GM19395 (cell line): Measurements from ENCODE around the gene UMODL1.

ENCODE experiments used
- ATAC-seq: cut with Tn5 transposase; IDR thresholded peaks from one replicate; pipeline ENCODE4 v1.9.1; 2021; ENCODE audit warnings: mild to moderate bottlenecking, moderate library complexity; ENCODE audit not compliant: unreplicated experiment

Gene UMODL1

DNA sequence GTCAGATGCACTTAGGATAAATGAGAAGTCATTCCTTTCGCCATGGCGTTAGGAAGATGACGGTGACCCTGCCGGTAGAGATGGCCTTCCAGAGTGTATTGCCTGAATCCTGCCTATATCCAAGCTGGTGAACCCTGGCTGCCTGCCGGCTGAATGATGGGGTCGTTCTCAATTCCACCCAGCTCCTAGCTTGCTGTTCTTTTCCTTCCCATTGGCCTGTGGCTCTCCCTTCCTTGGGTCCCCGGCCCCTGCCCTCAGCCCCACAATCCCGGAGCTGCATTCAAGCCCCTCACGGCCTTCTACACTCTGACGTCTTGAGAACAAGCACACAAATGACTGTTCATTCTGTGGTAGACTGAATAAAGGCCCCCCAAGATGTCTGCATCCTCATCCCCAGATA lies 32.7 kb upstream of the UMODL1 start:
- ATAC-seq: no peak

DNA sequence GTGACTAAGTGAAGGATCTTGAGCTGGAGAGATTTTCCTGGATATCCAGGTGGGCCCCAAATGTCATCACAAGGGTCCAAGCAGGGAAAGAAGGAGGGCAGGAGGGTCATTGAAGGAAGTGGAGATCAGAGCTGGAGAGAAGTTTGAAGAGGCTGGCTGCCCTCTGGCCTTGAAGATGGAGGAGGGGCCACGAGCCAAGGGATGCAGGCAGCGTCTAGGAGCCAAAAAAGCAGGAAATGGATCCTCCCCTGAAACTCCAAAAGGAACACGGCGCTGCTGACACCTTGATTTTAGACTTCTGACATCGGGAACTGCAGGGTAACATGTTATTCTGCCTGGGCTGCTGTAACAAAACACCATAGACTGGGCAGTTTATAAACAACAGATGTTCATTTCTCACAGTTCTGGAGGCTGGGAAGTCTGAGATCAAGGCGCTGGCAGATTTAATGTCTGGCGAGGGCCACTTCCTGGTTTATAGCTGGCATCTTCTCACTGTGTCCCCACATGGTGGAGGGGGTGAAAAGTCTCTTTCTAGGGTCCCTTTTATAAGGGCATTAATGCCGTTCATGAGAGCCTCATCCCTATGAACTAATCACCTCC lies 32.2 kb upstream of the UMODL1 start:
- ATAC-seq: no peak

DNA sequence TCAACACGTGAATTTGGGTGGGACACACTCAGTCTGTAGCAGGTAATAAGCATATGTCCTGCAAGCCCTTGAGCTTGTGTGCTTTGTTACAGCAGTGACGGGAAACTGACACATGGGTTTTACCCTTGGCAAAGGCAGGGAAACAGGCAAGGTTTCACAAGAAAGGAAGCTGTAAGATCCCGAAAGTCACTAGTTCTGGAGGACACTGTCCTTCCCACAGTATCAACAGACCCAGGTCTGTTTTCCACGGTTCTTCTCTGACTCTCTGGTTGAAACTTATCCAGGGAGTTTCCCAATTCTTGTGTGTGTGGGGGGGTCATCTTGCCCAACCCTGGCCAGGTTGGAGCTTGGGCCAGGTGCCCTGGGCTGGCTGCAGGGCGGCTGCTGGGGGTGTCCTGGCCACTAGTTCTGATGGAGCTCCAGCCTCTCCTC lies 31.6 kb upstream of the UMODL1 start:
- no peak for ATAC-seq

DNA sequence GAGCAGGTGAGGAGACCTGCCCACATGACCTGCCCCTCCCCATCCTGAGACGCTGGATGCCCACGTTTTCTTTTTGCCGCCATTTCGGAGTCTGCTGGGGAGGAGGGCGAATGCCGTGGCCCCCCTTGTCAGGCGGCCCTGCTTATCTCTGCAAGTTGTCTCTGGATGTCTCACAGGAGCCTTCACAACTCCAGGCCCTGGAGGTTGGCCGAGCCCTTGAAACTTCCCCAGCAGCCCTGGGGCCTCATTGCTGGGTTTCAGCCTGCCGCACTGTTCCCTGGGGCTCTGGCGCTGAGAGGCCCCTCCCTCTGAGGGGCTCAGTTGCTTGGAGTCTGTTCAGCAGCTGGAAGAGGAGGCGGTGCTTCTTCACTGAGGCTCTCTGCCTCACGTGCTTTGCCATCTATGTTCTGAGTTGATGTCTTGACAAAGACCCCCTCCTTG lies 31.2 kb upstream of the UMODL1 start:
- no peak for ATAC-seq

DNA sequence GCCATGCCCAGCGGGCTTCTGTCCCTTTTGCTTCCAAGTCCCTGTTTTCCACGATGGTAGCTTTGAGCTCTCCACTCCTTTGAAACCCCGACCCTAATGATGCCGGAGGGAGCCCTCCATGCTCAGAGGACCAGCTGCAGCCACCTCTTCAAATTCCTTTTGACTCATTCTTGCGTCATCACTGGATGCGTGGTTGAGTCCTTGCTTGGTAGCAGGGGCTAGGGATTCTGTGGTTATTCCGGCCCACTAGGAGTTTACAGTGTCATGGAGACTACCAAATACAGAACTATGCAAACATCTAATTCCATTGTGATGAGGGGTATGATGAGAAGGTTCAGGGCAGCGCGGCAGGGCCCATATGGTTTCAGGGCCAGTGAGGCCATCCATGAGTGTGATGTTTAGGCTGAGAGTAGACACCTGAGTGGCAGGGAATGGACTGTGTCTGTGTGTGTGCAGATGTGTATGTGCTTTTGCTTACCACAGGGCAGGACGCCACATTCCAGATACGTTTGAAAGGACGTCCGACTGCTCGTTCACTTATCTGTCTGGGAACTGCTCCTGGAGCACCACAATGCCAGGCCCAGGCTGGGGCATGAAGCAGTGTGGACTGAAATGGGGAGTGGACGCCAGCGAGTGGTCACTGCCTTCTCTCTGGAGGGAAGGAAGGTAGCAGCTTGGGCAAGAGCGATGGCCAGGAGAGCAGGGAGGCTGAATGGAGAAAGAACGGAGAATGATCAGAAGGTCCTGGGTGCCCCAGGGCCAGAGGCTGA lies 30.5 kb upstream of the UMODL1 start:
- no peak for ATAC-seq

DNA sequence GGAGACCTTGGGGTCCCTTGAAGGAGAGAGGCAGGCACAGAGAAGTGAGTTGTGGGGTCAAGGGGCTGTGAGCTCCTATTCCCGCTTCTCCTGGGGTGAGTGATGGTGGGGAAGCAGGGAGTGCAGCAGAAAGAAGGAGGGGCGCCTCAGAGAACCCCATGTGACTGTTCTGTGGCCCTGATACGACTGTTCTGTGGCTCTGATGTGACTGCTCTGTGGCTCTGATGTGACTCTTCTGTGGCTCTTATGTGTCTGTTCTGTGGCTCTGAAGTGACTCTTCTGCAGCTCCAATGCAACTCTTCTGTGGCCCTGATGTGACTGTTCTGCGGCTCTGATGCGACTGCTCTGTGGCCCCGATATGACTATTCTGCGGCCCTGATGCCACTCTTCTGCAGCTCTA lies 29.9 kb upstream of the UMODL1 start:
- ATAC-seq: no peak

DNA sequence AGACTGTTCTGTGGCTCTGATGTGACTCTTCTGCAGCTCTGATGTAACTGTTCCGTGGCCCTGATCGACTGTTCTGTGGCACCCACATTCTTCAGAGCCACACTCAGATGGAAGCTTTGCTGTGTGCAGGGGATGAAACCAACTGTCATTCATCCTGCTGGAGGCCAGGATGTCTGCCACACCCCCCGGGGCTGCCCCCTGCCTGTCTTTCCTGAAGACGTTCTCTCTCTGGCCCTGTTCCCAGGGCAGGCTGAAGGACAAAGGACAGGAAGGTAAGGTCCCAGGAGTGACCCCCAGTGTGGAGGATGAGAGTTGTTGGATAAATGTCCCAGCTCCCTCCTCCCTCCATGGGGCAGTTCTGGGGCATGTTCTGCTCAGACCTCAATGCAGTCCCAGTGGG lies 29.4 kb upstream of the UMODL1 start:
- no peak for ATAC-seq

DNA sequence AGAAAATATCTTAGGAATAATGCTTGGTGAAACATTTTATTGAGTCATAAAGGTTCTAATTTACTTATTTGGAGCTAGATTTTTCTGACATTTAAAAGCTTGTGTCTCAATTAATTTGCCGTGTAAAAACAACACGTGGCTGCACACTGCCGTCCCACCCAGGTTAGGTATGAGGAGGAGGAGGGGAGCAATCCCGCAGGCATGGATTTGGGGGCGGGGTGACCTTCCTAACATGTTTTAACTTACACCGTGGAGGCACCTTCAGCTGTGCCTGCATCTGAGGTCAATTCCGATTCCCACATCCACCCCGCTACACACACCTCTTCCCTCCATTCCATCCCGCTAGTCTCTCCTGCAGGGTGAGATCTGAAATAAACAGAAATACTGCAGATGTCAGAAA lies 28.5 kb upstream of the UMODL1 start:
- no peak for ATAC-seq

DNA sequence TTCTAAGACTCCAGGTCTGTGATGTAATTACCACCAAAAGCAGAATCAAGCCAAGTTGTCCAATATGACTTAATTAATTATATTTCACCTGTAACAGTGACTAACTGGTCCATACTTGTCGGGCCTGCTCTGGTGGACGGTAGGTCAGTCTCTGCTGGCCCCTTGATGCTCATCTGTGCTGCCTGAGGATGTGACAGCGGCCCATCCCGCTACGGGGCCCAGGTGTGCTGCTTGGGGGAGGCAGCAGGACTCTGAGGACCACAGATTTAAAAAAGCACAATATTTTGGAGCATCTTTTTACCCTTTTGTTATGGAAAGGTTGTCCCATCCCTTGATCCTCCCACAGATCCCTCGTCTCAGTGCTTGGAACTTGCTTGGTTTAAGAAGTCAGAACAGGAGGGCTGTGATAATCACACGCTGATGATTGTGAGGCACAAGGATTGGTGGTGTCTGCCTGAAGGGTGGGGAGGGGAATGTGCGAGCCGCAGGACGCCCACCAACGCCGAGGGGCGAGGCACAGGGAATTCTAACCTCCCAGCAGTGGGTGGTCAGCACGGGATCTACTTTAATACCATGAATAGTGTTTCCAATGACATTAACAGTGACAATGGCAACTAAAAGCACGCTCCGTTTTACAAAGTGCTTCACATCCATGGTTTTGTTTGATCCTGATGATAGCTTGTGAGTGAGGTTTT lies 27.8 kb upstream of the UMODL1 start:
- no peak for ATAC-seq

DNA sequence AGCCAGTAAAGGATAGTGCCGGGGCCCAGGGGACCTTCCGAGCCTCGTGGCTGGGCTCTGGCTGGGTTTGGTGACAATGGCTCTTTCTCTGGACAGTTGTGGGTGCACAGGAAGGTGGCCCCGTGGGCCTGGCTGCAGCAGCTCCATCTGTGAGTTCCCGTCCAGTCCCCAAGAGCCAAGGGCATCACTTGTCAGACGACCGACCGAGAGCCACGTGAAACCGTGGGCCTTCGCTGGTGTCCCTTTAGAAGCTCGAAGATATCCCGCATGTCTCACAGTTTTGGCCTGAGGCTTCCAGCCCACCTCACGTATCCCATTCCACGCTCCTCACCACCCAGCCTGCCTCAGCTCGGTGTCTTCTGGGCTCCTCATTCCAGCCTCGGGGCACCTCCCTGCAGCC lies 27.2 kb upstream of the UMODL1 start:
- no peak for ATAC-seq

DNA sequence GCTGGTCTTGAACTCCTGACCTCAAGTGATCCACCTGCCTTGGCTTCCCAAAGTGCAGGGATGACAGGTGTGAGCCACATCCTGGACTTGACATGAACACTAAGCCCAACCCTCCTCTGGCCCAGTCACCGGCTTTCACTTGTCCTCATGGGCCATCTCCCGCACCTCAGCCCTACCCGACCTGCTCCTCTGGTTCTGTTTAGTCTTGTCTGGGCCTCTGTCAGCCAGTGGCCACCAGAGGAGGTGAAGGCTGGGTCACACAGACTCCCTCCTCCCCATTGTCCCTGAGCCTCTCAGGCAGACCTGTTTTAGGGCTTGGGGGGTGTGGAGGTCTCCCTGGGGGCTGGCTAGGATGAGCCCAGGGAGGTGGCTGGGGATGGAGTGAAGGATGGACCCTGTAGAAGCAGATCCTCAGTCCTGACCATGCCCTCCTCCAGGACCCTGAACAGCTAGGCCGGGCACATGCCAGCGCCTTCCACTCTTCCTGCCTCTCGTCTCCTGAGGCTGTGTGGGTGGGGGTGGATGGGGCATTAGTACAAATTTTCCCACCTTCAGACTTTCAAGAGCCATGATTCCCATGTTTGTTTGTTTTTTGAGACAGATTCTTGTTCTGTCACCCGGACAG lies 26.1 kb upstream of the UMODL1 start:
- ATAC-seq: no peak

DNA sequence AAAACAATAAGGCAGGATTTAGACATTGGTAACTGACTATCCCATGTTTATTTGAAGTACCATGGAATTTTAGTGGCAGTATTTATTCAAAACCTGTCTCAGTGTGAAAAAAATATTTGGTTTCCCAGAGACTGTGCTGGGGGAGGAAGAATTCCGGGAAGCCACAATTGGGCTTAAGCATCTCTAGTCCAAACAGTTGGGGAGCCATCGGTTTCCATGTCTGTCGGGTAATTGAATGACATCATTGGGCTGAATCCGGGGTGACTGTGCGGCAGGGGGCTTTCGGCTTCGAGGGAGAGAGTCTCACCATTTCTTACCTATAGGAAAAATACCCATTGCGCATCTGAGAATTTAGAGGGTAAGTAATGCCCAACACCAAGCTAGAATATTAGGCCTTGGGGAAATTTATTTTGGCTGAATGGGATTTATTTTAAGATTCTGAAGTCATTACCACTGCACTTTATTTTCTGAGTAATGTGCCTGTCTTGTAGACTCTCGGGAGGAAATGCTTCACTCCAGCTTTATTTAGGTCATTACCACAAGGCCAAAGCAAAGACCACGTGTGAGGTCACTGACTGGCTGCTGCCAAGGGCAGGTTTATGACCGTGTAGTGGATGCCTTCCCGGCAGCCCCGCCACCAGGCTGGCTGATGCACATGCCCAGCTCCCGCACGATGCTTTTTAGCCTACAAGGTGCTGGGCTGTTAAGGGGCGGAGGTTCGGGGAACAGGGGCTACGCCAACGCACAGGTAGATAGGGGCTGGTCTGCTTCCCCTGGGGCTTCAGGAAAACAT lies 23.1 kb upstream of the UMODL1 start:
- no peak for ATAC-seq

DNA sequence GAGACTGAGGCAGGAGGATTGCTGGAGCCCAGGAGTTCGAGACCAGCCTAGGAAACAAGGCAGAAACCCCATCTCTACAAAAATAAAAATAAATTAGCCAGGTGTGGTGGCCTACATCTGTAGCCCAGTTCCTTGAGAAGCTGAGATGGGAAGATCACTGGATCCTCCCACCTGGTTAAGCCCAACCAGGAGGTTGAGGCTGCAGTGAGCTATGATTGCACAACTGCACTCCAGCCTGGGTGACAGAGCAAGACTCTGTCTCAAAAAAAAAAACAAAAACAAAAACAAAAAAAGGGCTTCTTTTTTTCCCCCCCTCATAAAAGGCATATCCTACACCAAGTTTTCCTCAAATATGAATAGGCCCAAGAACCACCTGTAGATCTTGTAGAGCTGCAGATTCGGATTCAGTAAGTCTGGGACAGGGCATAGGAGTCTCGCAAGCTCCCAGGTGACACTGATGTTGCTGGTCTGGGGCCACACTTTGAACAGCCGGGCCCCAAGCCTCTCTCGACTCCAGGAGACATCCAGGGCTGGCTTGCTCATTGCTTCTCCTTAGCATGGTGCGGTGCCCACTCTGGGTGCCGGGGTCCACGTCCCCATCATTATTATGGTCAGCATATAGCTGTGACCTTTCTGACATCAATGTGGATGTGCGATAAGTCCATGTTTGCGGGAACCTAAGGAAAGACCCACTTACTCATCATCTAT lies 22.1 kb upstream of the UMODL1 start:
- ATAC-seq: no peak

DNA sequence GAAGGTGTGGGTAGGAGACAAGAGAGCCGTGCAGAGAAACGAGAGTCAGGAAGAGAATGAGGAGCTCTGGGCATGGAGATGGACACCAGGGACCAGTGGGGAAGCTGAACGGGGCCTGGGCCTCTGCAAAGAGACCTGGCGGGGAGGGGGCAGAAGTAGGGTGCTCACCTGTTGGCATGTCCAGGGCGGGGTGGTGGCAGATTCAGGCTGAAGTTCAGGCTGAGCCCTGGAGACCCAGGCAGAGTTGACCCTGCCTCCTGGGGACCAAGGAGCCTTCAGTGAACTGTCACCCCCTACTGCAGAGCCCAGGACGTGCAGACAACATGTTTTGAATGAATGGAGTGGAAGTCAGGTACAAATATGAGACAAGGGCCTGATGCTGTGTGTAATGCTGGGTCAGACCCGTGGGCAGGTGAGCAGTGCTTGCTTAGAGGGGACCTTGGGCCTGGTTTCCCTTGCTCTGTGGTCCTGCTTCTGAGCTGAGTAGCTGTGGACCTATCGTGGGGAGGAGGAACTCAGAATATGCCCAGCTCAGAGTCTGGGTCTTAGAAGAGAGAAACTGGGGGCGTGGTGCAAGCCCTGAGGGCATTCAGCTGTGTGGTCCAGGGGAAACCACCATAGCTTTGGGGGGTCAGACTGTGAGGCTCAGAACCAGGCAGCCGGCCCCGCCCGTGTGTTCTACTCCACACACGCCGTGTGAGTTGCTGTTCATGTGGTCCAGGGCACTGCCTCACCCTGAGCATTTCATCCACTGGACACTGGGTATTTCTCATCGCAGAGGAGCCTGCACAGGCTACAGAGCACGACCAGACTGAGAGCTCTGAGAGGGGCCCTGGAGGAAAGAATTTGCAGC lies 21.3 kb upstream of the UMODL1 start:
- no peak for ATAC-seq

DNA sequence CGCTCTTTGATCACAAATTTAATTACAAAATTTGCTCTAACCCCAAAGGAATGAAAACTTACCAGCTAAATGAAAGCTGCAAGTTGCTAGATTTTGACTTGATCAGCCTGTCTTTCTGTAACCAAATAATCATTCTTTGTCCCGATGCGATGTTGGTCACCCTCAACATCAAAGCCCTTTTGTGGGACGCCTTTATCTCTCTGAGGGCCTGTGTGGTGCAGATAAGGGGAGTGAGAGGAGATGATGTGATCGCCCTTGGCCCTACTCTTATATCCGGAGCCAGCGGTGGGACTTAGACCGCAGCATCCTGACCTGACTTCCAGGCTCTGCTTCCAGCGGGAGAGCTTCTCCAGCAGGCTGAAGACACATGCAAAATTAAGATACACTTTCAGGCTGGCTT lies 19.3 kb upstream of the UMODL1 start:
- ATAC-seq: no peak

DNA sequence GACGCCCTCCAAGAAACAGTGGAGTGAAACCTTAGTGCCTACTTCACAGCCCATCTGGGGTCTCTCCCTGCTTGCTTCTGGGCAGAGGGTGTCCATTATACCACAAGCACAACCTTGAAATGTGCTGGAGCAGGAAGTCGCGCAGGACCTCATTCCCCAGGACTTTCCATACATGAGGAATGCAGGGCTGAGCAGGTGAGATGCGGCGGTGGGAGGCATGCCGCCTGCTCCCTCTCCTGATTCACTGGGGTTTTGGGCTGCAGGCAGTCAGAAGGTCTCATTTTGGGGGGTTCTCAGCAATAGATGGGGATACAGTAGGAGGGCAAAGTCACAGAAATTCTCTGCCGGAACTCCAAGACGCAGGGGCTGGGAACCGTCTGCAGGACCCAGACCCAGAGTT lies 15.7 kb upstream of the UMODL1 start:
- no peak for ATAC-seq

DNA sequence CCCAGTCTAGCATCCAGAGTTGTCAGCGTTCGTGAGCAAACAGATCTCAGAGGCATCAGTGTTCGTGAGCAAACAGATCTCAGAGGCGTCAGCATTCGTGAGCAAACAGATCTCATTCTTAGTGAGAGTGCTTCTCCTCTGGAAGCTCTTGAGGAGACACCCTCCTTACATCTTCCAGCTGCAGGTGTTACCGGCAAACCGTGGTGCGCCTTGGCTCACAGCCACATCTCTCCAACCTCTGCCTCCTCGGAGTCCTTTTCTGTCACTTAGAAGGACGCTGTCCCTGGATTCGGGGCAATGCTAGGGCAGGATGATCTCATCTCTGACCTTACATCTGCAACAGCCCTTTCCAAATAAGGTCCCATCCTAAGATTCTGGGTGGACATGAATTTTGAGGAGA lies 14.6 kb upstream of the UMODL1 start:
- ATAC-seq: no peak

DNA sequence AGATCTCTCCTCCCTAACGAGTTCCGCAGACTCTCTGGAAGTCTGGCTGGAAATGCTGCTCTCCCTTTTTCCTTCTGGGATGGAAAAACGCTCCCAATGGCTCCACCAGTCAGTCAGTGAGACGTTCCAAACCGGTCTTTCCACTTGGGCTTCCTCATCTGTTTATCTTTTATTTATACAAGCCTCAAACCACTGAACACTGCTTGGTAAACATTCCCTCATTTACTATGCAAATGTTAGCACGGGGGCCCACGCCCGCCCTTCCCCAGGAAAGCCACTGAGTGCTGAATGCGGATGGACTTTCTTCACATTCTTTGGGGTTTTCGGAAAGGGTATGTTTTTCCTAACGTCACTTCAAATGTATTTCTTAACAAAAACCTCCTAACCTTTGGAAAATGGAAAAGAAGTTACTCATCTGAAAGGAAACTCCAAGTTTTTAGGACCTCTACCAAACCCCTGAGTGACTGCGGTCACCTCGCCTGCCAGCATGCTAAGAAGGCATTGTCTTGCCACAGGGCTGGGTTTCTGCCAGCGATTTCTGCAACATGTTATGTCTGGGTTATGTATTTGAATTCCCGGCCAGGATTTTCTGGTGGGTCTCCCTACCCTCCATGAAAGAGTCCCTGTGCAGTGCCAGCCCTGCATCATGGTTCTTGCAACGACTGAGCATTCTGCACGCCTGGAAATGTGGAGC lies 14.0 kb upstream of the UMODL1 start:
- ATAC-seq: no peak
